GM18502 (cell line): Measurements from ENCODE around the gene ZP1.

ENCODE experiments used
- ATAC-seq: cut with Tn5 transposase; IDR thresholded peaks from one replicate; pipeline ENCODE4 v1.9.1; 2021; ENCODE audit warnings: mild to moderate bottlenecking; ENCODE audit not compliant: unreplicated experiment, poor library complexity

The ZP1 gene

GRCh38 chr11:60919956-60920355, 52.6 kb downstream of the ZP1 start:
- no peak for ATAC-seq

- no peak for ATAC-seq
These were observed 53.9 kb downstream of the ZP1 start for GRCh38 chr11:60921259-60921658.

GRCh38 chr11:60921777-60922335, 54.5 kb downstream of the ZP1 start:
- ATAC-seq: no peak

GRCh38 chr11:60922906-60923305, 55.6 kb downstream of the ZP1 start:
- ATAC-seq: no peak

- ATAC-seq: no peak
These were observed 56.0 kb downstream of the ZP1 start for GRCh38 chr11:60923326-60923725.

- ATAC-seq: no peak
These were observed 56.4 kb downstream of the ZP1 start for GRCh38 chr11:60923800-60924109.

- ATAC-seq: peak; percentile 47
These were observed 57.0 kb downstream of the ZP1 start, which contains the start of gene TMEM132A for GRCh38 chr11:60924110-60924905. TSS of gene TMEM132A (plus strand) at chr11:60924460. CDS start at chr11:60924634, 174 bp downstream.
